ENCODE data around the gene COX7A2L. TPM values are rescaled to one million over a fixed set of nuclear protein-coding genes. Genes with fewer than 3 reads are reported as not detected.
A peak's percentile ranks its signal among the peaks of the same experiment; 100 is the strongest.

The COX7A2L gene
- total RNA-seq, 1 experiment from 2014 or later, result 99.5 TPM

GRCh38 chr2:42314892-42315468 is 46.0 kb downstream of the COX7A2L start:
- Mint-ChIP-seq H3K27ac (peak overlapping the region; percentile 45), H3K9me3 (no peaks in the 10 kb centered on the region), H3K4me3 (no peak overlapping the region), H3K27me3 (ENCODE audit: low read depth) (no peaks in the 10 kb centered on the region), H3K4me1 (peaks cover 5% of the 10 kb centered on the region), H3K36me3 (peaks cover 22% of the 10 kb centered on the region)
- TF ChIP-seq HMGA2 (CRISPR knock-in tag; IDR thresholded peaks at IDR 0.05) (no peak), ZNF425 (CRISPR knock-in tag; conservative IDR thresholded peaks at IDR 0.05) (no peak), PREB (CRISPR knock-in tag; IDR thresholded peaks at IDR 0.05; ENCODE audit: borderline replicate concordance) (no peak), CREM (CRISPR knock-in tag; IDR thresholded peaks at IDR 0.05) (no peak), E2F5 (CRISPR knock-in tag; IDR thresholded peaks at IDR 0.05) (no peak), STAT6 (CRISPR knock-in tag; conservative IDR thresholded peaks at IDR 0.05; ENCODE audit: low read depth) (no peak), ZNF232 (CRISPR knock-in tag; IDR thresholded peaks at IDR 0.05) (no peak), IRF1 (CRISPR knock-in tag; IDR thresholded peaks at IDR 0.05) (no peak), ZNF138 (CRISPR knock-in tag; conservative IDR thresholded peaks at IDR 0.05) (no peak), ZNF423 (CRISPR knock-in tag; IDR thresholded peaks at IDR 0.05) (no peak), NFYB (CRISPR knock-in tag; conservative IDR thresholded peaks at IDR 0.05; ENCODE audit: low read depth) (no peak), MLX (CRISPR knock-in tag; IDR thresholded peaks at IDR 0.05) (no peak)
- POLR2A ChIA-PET, result no interaction called here
- no peak for DNase-seq (ENCODE audit: low spot score)
- CTCF ChIA-PET, result no interaction called here
- no peak for ATAC-seq

- Mint-ChIP-seq H3K9me3 (no peaks in the 10 kb centered on the region), H3K4me1 (peaks cover 5% of the 10 kb centered on the region), H3K27me3 (ENCODE audit: low read depth) (no peaks in the 10 kb centered on the region), H3K4me3 (no peak overlapping the region), H3K36me3 (peaks cover 12% of the 10 kb centered on the region), H3K27ac (no peak overlapping the region; the same call in 1 of the 2 replicates)
- ChIA-PET POLR2A (no interaction called here), CTCF (no interaction called here)
- ATAC-seq (no peak), DNase-seq (ENCODE audit: low spot score) (no peak)
- TF ChIP-seq ARID4B (CRISPR knock-in tag; IDR thresholded peaks at IDR 0.05; ENCODE audit: borderline replicate concordance) (no peak), ZNF219 (CRISPR knock-in tag; IDR thresholded peaks at IDR 0.05; ENCODE audit: borderline replicate concordance) (no peak), JUN (CRISPR knock-in tag; IDR thresholded peaks at IDR 0.05) (no peak), TEAD4 (CRISPR knock-in tag; IDR thresholded peaks at IDR 0.05) (no peak)
These were observed 48.9 kb downstream of the COX7A2L start for GRCh38 chr2:42312106-42312505.

Measured in WTC11 (cell line).